ENCODE results near the gene MRNIP. TPM values are rescaled to one million over a fixed set of nuclear protein-coding genes. Genes with fewer than 3 reads are reported as not detected.

MRNIP gene
- total RNA-seq, 2 experiments from 2014 or later = 16.2 to 16.3 TPM

DNA sequence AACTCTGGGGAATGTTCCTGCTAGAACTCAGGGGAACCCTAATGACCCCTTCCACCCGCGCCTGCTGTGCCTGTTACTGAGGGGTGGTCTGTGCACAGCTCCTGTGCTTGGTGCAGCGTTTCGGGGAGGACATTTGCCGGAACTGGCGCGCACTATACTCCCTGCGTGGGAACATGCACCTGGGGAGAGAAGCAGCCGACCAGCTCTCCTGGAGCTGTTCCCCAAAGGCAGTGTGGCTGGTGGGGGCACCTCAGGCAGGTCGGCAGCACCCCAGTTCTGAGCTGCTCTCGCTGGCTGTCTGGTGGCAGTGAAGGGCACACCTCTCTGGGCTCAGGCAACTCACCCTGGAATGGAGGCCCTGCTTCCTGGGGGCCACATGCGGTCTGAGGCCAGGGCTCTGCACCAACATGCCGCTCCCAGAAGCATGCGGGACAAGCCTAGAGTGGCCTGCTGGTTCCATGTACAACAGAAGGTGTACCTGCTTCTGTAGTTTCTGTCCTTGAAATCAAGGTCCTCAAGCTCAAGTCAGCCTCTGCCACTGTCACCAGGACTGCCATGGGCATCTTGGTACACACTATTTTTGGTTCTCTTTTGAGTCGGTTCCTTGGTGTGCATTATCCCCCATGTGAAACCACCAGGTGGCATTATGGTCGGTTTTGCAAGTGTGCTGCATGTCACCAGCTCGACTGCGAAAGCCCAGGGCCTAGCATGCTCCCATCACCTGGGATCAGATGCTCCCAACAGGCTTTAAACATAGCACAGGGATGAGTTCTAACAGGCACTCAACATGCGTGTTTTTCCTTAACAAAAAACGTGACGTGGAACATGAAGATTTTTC is 7.8 kb upstream of the MRNIP start:
- H3K36me3 Mint-ChIP-seq (ENCODE audit: low read depth) = peaks cover 22% of the 10 kb centered on the region

DNA sequence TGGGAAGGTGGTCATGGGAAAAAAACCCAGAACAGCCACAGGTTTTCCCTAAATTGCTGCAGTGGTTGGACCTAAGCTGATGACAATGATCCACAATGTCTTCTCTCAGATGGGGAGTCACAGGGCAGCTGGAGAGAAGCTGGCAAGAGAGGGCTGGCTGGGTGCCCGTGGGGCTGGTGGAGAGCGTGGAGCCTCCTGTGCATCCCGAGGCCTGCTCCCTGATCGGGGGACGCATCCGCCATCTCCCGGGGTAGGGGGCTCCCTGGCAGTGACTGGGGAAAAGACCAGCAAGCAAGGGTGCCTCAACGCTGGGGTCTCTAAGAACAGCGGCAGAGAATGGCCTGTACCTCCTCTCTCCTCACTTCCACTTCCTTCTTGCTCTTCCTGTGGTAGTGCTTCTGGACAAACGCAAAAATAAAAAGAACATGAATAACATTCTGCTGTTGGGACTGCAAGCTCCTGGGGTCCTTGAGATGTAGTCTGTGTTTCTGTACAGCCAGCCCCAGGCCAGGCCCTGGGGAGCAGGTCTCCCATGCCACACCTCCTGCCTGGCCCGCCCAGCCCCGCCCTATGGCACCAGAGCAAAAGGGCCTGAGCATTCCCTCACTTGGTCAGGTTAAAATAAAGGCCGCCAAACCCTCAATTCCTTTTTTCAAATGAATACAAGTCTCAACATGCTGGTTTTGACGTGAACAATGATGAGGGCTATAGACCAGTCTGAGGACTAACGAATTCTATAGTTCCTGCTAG is 7.0 kb upstream of the MRNIP start:
- Mint-ChIP-seq H3K4me3 (no peak overlapping the region), H3K9me3 (no peaks in the 10 kb centered on the region), H3K27ac (no peak overlapping the region), H3K36me3 (ENCODE audit: low read depth) (peaks cover 19% of the 10 kb centered on the region), H3K4me1 (ENCODE audit: low read depth) (no peaks in the 10 kb centered on the region), H3K27me3 (ENCODE audit: low read depth) (no peaks in the 10 kb centered on the region)
- intact Hi-C loops (cut with micrococcal nuclease) = loop anchor here (2.0 kb wide), 1 partner anchor 225 kb away; no protein-coding TSS in a partner anchor
- CTCF ChIA-PET = interaction anchor here (1.3 kb wide), 1 partner anchor 11 kb away, joined by 3 read pairs; no protein-coding TSS in a partner anchor
- DNase-seq = no peak

More for the DNA sequence above, 7.8 kb upstream of the MRNIP start:
- no peaks in the 10 kb centered on the region for H3K27me3 Mint-ChIP-seq (ENCODE audit: low read depth)
- DNase-seq = peak; percentile 57
- CTCF ChIA-PET = interaction anchor here (1.0 to 1.3 kb wide), 2 partner anchors 10 to 57 kb away, joined by 3 read pairs; no protein-coding TSS in a partner anchor
- no peaks in the 10 kb centered on the region for H3K9me3 Mint-ChIP-seq
- no peaks in the 10 kb centered on the region for H3K4me1 Mint-ChIP-seq (ENCODE audit: low read depth)
- intact Hi-C loops (cut with micrococcal nuclease) = loop anchor here (2.0 kb wide), 1 partner anchor 224 kb away; no protein-coding TSS in a partner anchor
- H3K27ac Mint-ChIP-seq = no peak overlapping the region
- no peak overlapping the region for H3K4me3 Mint-ChIP-seq

DNA sequence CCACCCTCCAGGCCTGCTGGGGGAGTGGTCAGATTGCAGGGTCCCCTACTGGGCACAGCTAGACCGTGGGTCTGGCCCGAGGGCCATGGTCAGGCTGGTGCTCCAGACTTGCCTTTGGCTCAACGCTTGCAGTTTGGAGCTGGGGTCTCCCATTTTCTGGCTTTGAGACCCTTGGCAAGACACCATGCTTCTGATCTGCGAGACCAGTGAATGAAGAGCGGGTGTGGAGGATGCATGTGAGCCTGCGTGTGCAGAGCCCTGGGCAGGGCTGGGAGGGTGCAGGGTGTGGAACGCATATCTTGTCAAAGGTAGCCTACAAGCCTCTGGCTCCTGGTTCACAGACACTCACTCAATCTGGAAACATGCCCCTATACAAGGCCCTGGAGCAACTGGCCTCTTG is 6.1 kb upstream of the MRNIP start:
- H3K9me3 Mint-ChIP-seq = no peaks in the 10 kb centered on the region
- intact Hi-C loops (cut with micrococcal nuclease) = no loop called here
- H3K4me1 Mint-ChIP-seq (ENCODE audit: low read depth) = peaks cover 3% of the 10 kb centered on the region
- H3K36me3 Mint-ChIP-seq (ENCODE audit: low read depth) = peaks cover 19% of the 10 kb centered on the region
- CTCF ChIA-PET = interaction anchor here (0.6 kb wide), 1 partner anchor 18 kb away, joined by 4 read pairs; no protein-coding TSS in a partner anchor
- no peak overlapping the region for H3K4me3 Mint-ChIP-seq
- H3K27me3 Mint-ChIP-seq (ENCODE audit: low read depth) = no peaks in the 10 kb centered on the region
- no peak overlapping the region for H3K27ac Mint-ChIP-seq
- no peak for DNase-seq

DNA sequence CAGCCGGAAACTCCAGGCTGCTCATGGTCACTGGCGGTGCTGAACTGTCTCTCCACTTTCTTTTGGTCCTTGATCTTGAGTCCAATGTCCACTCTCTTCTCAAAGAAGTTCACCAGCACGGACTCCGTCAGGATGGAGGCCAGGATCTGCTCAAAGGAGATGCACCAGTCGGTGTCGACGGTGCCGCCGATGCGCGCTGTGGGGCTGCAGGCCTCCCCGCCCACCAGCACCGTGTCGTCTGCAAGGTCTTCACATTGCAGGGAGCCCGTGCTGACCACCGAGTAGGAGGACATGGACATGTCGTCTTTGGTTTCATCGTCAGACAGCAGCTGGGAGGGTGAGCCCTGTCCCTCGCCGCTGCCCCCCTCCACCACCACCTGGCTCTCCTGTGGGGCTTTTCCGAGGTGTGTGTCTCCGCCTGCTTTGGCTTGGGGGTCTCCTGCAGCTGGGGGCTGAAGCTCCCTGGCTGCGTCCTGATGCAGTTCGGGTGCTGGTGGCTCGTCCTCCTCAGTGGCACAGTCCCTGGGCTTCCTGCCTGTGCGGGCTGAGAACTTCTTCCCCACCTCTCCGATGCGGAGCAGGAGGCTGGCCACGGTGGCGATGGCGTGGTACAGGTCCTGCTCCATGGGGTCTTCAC is 5.0 kb upstream of the MRNIP start:
- intact Hi-C loops (cut with micrococcal nuclease) = no loop called here
- no peaks in the 10 kb centered on the region for H3K9me3 Mint-ChIP-seq
- no peak overlapping the region for H3K27ac Mint-ChIP-seq
- no peaks in the 10 kb centered on the region for H3K27me3 Mint-ChIP-seq (ENCODE audit: low read depth)
- peaks cover 4% of the 10 kb centered on the region for H3K4me1 Mint-ChIP-seq (ENCODE audit: low read depth)
- peaks cover 19% of the 10 kb centered on the region for H3K36me3 Mint-ChIP-seq (ENCODE audit: low read depth)
- CTCF ChIA-PET = interaction anchor here (0.9 kb wide), 1 partner anchor 62 kb away, joined by 3 read pairs; no protein-coding TSS in a partner anchor
- DNase-seq = no peak
- no peak overlapping the region for H3K4me3 Mint-ChIP-seq

DNA sequence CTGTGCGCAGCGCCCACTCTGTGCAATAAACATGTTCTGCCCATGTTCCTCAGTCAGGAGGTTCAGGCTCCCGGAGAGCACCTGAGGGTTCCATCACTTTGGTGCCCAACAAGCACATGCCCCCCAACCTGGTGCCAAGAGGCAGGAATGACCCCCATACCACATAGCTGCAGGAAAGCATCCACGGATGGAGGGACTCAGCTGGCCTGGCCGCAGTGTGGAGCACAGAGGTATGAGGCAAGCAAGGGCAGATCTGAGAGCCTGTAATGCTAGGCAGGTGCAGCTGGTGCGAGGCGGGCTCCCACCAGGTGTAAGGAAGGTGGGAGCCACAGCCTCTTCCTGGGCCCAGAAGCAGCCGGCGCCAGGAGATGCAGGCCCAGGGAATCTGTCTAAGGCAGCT is 4.3 kb upstream of the MRNIP start:
- Mint-ChIP-seq H3K36me3 (ENCODE audit: low read depth) (peaks cover 16% of the 10 kb centered on the region), H3K27me3 (ENCODE audit: low read depth) (no peaks in the 10 kb centered on the region), H3K9me3 (no peaks in the 10 kb centered on the region), H3K27ac (no peak overlapping the region), H3K4me1 (ENCODE audit: low read depth) (peaks cover 7% of the 10 kb centered on the region), H3K4me3 (no peak overlapping the region)
- no peak for DNase-seq
- intact Hi-C loops (cut with micrococcal nuclease) = no loop called here
- CTCF ChIA-PET = no interaction called here

DNA sequence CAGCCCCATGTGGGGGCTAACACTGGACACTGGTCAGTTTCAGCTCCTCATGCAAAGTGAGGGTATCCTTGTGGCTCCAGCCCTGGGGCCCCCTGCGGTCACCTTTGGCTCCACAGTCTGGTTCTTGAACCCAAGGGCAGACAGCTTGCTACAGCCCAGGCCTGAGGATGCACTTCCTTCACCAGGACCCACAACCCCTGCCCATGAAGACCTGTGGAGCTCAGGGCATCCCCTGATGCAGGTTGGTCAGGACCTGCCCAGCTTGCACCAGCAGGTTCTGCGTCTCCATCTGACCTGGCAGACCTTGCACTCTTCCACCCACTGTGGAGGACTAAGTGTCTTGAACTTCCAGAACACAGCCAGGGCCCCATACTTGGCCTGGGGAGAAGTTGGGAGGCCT is 3.7 kb upstream of the MRNIP start:
- H3K4me3 Mint-ChIP-seq = no peak overlapping the region
- DNase-seq = no peak
- no peaks in the 10 kb centered on the region for H3K27me3 Mint-ChIP-seq (ENCODE audit: low read depth)
- peaks cover 11% of the 10 kb centered on the region for H3K4me1 Mint-ChIP-seq (ENCODE audit: low read depth)
- CTCF ChIA-PET = no interaction called here
- H3K9me3 Mint-ChIP-seq = no peaks in the 10 kb centered on the region
- no peak overlapping the region for H3K27ac Mint-ChIP-seq
- H3K36me3 Mint-ChIP-seq (ENCODE audit: low read depth) = peaks cover 15% of the 10 kb centered on the region
- intact Hi-C loops (cut with micrococcal nuclease) = no loop called here

DNA sequence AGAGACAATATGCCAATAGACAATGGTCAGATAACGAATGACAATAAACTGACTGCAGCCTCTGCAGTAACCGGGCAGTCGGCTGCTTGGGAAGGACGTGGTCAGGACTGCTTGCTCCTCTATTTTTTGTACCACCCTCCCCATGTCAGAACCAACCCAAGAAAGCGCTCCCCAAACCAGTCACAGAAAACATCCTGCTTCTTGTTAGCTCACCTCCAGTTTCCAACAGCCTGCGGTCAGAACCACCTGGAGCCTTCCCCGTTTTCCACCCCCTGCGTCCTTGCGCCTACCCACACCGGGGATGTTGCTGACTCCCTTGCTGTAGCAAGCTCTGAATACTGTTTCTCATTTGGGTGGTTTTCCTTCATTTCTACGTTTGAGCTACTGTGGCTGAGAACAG is 1.7 kb upstream of the MRNIP start:
- no peaks in the 10 kb centered on the region for H3K9me3 Mint-ChIP-seq
- CTCF ChIA-PET = interaction anchor here (1.7 kb wide), 1 partner anchor 58 kb away, joined by 3 read pairs; no protein-coding TSS in a partner anchor
- H3K4me1 Mint-ChIP-seq (ENCODE audit: low read depth) = peaks cover 11% of the 10 kb centered on the region
- peak overlapping the region; percentile 54 for H3K4me3 Mint-ChIP-seq
- intact Hi-C loops (cut with micrococcal nuclease) = no loop called here
- H3K36me3 Mint-ChIP-seq (ENCODE audit: low read depth) = peaks cover 16% of the 10 kb centered on the region
- no peak overlapping the region for H3K27ac Mint-ChIP-seq
- no peaks in the 10 kb centered on the region for H3K27me3 Mint-ChIP-seq (ENCODE audit: low read depth)
- no peak for DNase-seq

DNA sequence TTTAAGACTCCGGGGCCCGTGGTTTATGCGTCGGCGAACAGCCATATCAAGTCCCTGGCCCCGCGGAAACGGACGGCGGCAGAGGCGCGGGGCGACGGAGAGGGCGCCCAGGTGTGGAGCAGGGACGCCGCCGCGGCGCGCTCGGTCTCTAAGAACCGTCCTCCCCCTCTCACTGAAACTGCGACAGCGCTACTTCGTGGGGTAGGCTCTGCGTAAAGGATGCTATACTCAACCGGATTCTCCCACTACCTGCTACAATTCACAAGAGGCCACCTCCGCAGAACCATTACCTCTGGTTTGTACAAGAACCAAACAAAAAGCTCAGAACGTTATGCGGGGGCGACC is 404 bp downstream of the MRNIP start:
- Mint-ChIP-seq H3K27me3 (ENCODE audit: low read depth) (no peaks in the 10 kb centered on the region), H3K36me3 (ENCODE audit: low read depth) (peaks cover 7% of the 10 kb centered on the region), H3K27ac (peak overlapping the region; percentile 82), H3K4me3 (peak overlapping the region; percentile 93), H3K4me1 (ENCODE audit: low read depth) (peaks cover 14% of the 10 kb centered on the region), H3K9me3 (no peaks in the 10 kb centered on the region)
- intact Hi-C loops (cut with micrococcal nuclease) = loop anchor here (1.0 to 10.0 kb wide), 9 partner anchors 22 to 713 kb away; partner anchors contain the start of genes CANX, MAML1 and TBC1D9B
- peak; percentile 51 for DNase-seq
- CTCF ChIA-PET = interaction anchor here (1.3 kb wide), 1 partner anchor 56 kb away, joined by 6 read pairs; no protein-coding TSS in a partner anchor

DNA sequence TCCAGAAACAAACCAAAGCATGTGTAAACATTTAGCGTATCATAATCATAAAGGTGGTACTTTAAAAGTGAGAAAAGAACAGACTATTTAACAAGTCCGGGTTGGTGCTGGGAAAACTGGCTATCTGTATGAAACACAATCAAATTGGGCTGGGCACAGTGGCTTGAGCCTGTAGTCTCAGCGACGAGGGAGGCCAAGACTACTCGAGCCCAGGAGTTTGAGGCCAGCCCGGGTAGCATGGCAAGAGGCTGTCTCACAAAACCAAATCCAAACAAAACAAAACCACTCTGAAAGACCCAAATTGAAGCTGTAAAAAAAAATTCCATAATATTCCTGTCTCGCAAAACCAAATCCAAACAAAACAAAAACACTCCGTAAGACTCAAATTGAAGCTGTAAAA is 4.3 kb downstream of the MRNIP start:
- Mint-ChIP-seq H3K36me3 (ENCODE audit: low read depth) (peaks cover 11% of the 10 kb centered on the region), H3K4me1 (ENCODE audit: low read depth) (peaks cover 10% of the 10 kb centered on the region), H3K4me3 (no peak overlapping the region), H3K9me3 (no peaks in the 10 kb centered on the region), H3K27ac (no peak overlapping the region), H3K27me3 (ENCODE audit: low read depth) (no peaks in the 10 kb centered on the region)
- CTCF ChIA-PET = interaction anchor here (0.7 kb wide), 1 partner anchor 273 kb away, joined by 4 read pairs; no protein-coding TSS in a partner anchor
- intact Hi-C loops (cut with micrococcal nuclease) = loop anchor here (10.0 kb wide), 1 partner anchor 710 kb away; no protein-coding TSS in a partner anchor
- DNase-seq = no peak

DNA sequence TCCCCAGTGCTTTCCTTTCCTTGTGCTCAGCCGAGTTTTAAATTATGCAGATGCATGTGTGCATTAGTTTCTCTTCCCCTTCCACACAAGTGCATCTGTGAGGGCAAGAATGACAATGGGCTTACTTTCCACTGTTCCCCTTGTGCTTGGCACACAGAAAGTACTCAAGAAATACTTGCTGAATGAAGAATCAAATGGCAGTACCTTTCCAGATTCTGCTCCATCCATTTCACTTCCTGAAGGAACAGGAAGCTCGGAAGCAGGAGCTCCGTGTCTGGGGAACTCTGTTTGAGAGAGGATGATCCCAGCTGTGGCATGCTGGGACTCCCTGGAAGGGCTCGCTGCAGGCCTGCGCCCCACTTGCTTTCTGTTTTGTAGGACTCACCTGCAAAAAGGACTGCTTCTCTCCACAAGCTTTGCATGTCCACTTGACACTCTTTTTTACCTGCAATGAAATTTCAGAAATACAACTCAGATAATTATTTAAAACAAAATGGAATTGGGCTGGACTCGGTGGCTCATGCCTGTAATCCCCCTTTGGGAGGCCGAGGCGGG is 5.5 kb downstream of the MRNIP start:
- H3K4me3 Mint-ChIP-seq = no peak overlapping the region
- CTCF ChIA-PET = interaction anchor here (0.9 kb wide), 1 partner anchor 52 kb away, joined by 3 read pairs; no protein-coding TSS in a partner anchor
- no peaks in the 10 kb centered on the region for H3K27me3 Mint-ChIP-seq (ENCODE audit: low read depth)
- H3K9me3 Mint-ChIP-seq = no peaks in the 10 kb centered on the region
- peaks cover 9% of the 10 kb centered on the region for H3K4me1 Mint-ChIP-seq (ENCODE audit: low read depth)
- H3K27ac Mint-ChIP-seq = peak overlapping the region; percentile 43
- DNase-seq = no peak
- H3K36me3 Mint-ChIP-seq (ENCODE audit: low read depth) = peaks cover 11% of the 10 kb centered on the region
- intact Hi-C loops (cut with micrococcal nuclease) = loop anchor here (10.0 kb wide), 1 partner anchor 708 kb away; no protein-coding TSS in a partner anchor

DNA sequence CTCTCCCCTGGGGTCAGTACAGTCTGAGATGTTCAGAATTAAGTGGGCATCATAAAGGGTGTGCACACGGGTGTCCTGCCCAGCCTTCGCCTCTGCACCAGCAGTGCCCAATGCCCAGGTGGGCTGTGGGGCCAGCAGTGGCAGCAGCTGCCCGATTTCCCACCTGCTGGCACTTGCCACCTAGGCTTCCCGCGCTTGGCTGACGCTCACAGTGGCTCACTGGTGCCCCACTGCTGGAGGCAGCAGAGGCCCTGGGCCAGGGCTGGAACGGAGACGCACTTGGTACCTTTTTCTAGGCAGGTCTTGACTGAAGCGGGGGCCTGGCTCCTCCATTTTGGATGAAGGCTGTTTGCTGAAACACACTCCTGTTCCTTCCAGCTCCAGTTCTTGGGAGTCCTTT is 17.0 kb downstream of the MRNIP start:
- no peaks in the 10 kb centered on the region for H3K27me3 Mint-ChIP-seq (ENCODE audit: low read depth)
- no peak for DNase-seq
- intact Hi-C loops (cut with micrococcal nuclease) = no loop called here
- peaks cover 29% of the 10 kb centered on the region for H3K36me3 Mint-ChIP-seq (ENCODE audit: low read depth)
- no peak overlapping the region for H3K27ac Mint-ChIP-seq
- H3K4me3 Mint-ChIP-seq = no peak overlapping the region
- H3K9me3 Mint-ChIP-seq = peaks cover 3% of the 10 kb centered on the region
- peaks cover 7% of the 10 kb centered on the region for H3K4me1 Mint-ChIP-seq (ENCODE audit: low read depth)
- CTCF ChIA-PET = no interaction called here

DNA sequence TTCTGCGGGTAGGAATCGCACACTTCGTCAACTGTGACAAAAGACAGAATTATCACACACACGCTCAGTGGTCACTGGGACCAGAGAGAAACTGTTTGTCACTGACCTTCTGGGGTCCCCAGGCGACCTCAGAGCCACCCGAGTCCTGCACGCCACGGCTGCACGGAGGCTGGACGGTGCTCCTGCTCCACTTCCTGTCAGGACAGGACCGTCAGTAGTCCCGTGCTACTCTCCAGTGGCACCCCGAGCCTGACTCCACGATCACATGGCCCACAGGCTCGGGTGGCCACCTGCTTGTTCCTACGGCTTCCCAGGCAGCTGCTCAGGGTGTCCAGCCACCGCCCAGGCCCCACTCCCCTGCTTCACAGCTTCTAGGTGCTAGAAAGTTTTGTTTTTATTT is 17.9 kb downstream of the MRNIP start:
- no peak overlapping the region for H3K4me3 Mint-ChIP-seq
- H3K27me3 Mint-ChIP-seq (ENCODE audit: low read depth) = no peaks in the 10 kb centered on the region
- intact Hi-C loops (cut with micrococcal nuclease) = no loop called here
- peaks cover 30% of the 10 kb centered on the region for H3K36me3 Mint-ChIP-seq (ENCODE audit: low read depth)
- peak overlapping the region; percentile 32 for H3K27ac Mint-ChIP-seq
- peaks cover 3% of the 10 kb centered on the region for H3K9me3 Mint-ChIP-seq
- H3K4me1 Mint-ChIP-seq (ENCODE audit: low read depth) = peaks cover 15% of the 10 kb centered on the region
- CTCF ChIA-PET = no interaction called here
- no peak for DNase-seq

Data from activated naive CD4-positive, alpha-beta T cell treated with anti-CD3 and anti-CD28 coated beads for 36 hours (primary cell).